Transverse colon (tissue), 4 donors: ENCODE data around the gene ZSWIM4. TPM values are rescaled to one million over a fixed set of nuclear protein-coding genes. Genes with fewer than 3 reads are reported as not detected.

Experiments
- DNase-seq: peaks from one replicate; pipeline ENCODE4 v3.0.0-alpha.2; 2019
- H3K27ac ChIP-seq, 4 donors: fragments of 200-600 bp; sonication (generic); 2 replicates each; pipeline ENCODE4 v1.5.1; 2016 to 2018; ENCODE audit warnings: inconsistent platforms in 4 of 4
- H3K27me3 ChIP-seq: fragments of 200-600 bp; sonication (generic); 2 replicates; pipeline ENCODE4 v1.5.1; 2017; ENCODE audit warnings: inconsistent platforms
- H3K36me3 ChIP-seq, 4 donors: fragments of 200-600 bp; sonication (generic); 2 replicates each; pipeline ENCODE4 v1.5.1; 2017 to 2019; ENCODE audit warnings: inconsistent platforms in 4 of 4
- H3K4me1 ChIP-seq, 4 donors: fragments of 200-600 bp; sonication (generic); 2 replicates each; pipeline ENCODE4 v1.5.1; 2017 to 2020; ENCODE audit warnings: inconsistent platforms in 4 of 4
- H3K4me3 ChIP-seq, 4 donors: fragments of 200-600 bp; sonication (generic); 1 replicate in 1 of 4; 2 replicates in 3 of 4; pipeline versions ENCODE4 v1.5.1 to v1.6.1; 2017 to 2019; ENCODE audit warnings: inconsistent platforms in 4 of 4
- H3K9me3 ChIP-seq, 2 donors: fragments of 200-600 bp; sonication (generic); 2 replicates each; pipeline ENCODE4 v1.5.1; 2017 to 2019; ENCODE audit warnings: inconsistent platforms in 2 of 2
- CTCF ChIP-seq, 5 experiments: fragments of 200-600 bp in 3 of 5; fragments of 450-650 bp in 2 of 5; sonication (generic) in 3 of 5; IDR thresholded peaks; 1 replicate in 2 of 5; 2 replicates in 3 of 5; pipeline ENCODE4 v1.5.1; 2016 to 2017; ENCODE audit warnings: antibody characterized with exemption in 5 of 5, inconsistent platforms in 3 of 5, mild to moderate bottlenecking in 2 of 5, moderate library complexity in 1 of 5
- EP300 ChIP-seq: sonication (generic); formaldehyde crosslinking; IDR thresholded peaks from one replicate; pipeline ENCODE4 v1.6.1; 2017; ENCODE audit warnings: antibody characterized with exemption, low read depth
- POLR2A ChIP-seq: fragments of 450-650 bp; IDR thresholded peaks from one replicate; pipeline ENCODE4 v1.6.1; 2016; ENCODE audit warnings: antibody characterized with exemption, mild to moderate bottlenecking, moderate library complexity
- POLR2AphosphoS5 ChIP-seq, 3 donors: sonication (generic); formaldehyde crosslinking; IDR thresholded peaks; one replicate each; pipeline ENCODE4 v1.6.1; 2016; ENCODE audit warnings: antibody characterized with exemption in 3 of 3
- WGBS, 2 donors: methylation state at CpG; one replicate each; pipeline ENCODE4 v1.1.5; 2018; ENCODE audit warnings: low coverage in 1 of 2; 5-methylcytosine and 5-hydroxymethylcytosine counted together
- in situ Hi-C, 4 donors: fragments of 200-750 bp; cut with MboI; loops; one replicate each; pipeline versions ENCODE4 v1.15.0 to v1.15.1; 2017; ENCODE audit warnings: low sequenced_read_pairs in 3 of 4, low pct_ligation_motif_present in 1 of 4, low pct_unique_long_range_greater_than_20kb in 1 of 4
- intact Hi-C: fragments of 100-400 bp; cut with DNase I; formaldehyde crosslinking; loops from one replicate; pipeline ENCODE4 v1.15.1; 2023; ENCODE audit warnings: low total_unique reads
- total RNA-seq, 4 donors: library from RNA; depleted of rRNA; stranded (reverse); fragments of >200 nt; gene quantifications; one replicate each; pipeline ENCODE4 v1.1.0, GENCODE V29; 2016

The ZSWIM4 gene
- total RNA-seq, 4 donors from 2014 or later = 2.3 to 5.1 (median 2.9) TPM

- Histone ChIP-seq H3K36me3 (no peaks in the 10 kb centered on the region), H3K4me1 (no peaks in the 10 kb centered on the region), H3K27ac (no peak overlapping the region), H3K4me3 (no peak overlapping the region), H3K9me3 (no peaks in the 10 kb centered on the region), H3K27me3 (no peaks in the 10 kb centered on the region)
- intact Hi-C loops = no loop called here
- DNase-seq = no peak
- no peak for TF ChIP-seq POLR2A
- TF ChIP-seq CTCF (IDR thresholded peaks at IDR 0.05) = no peak
- no peak for TF ChIP-seq EP300
- no peak for TF ChIP-seq POLR2AphosphoS5 (IDR thresholded peaks at IDR 0.05)
- in situ Hi-C loops = no loop called here
Measured at GRCh38 chr19:13824703-13825102, 29.5 kb downstream of the ZSWIM4 start.

GRCh38 chr19:13825489-13826441 is 30.5 kb downstream of the ZSWIM4 start:
- H3K27me3 ChIP-seq = no peaks in the 10 kb centered on the region
- H3K4me1 ChIP-seq = no peaks in the 10 kb centered on the region
- no peak overlapping the region for H3K4me3 ChIP-seq
- WGBS, 2 donors = 87 to 100% methylated on average over 1 to 28 of the region's 30 CpGs
- DNase-seq = no peak
- H3K9me3 ChIP-seq = no peaks in the 10 kb centered on the region
- no peaks in the 10 kb centered on the region for H3K36me3 ChIP-seq
- no peak overlapping the region for H3K27ac ChIP-seq
- TF ChIP-seq CTCF (IDR thresholded peaks at IDR 0.05) = no peak
- no peak for TF ChIP-seq POLR2AphosphoS5 (IDR thresholded peaks at IDR 0.05)
- no peak for TF ChIP-seq POLR2A
- no peak for TF ChIP-seq EP300
- in situ Hi-C loops = no loop called here
- intact Hi-C loops = loop anchor here (1.0 kb wide), 1 partner anchor 9 kb away; no protein-coding TSS in a partner anchor

- WGBS, 2 donors = 90 to 93% methylated on average over 3 to 9 of the region's 9 CpGs
- no peaks in the 10 kb centered on the region for H3K27me3 ChIP-seq
- intact Hi-C loops (loop anchor here (1.0 kb wide), 1 partner anchor 10 kb away; no protein-coding TSS in a partner anchor), in situ Hi-C loops (no loop called here)
- H3K36me3 ChIP-seq = no peaks in the 10 kb centered on the region
- H3K9me3 ChIP-seq = no peaks in the 10 kb centered on the region
- no peak overlapping the region for H3K27ac ChIP-seq
- no peaks in the 10 kb centered on the region for H3K4me1 ChIP-seq
- TF ChIP-seq CTCF (IDR thresholded peaks at IDR 0.05) (no peak), EP300 (no peak)
- DNase-seq = no peak
- H3K4me3 ChIP-seq = no peak overlapping the region
Measured at GRCh38 chr19:13826652-13827235, 31.5 kb downstream of the ZSWIM4 start.

- TF ChIP-seq EP300 (no peak), POLR2AphosphoS5 (IDR thresholded peaks at IDR 0.05) (no peak), CTCF (IDR thresholded peaks at IDR 0.05) (no peak), POLR2A (no peak)
- in situ Hi-C loops (no loop called here), intact Hi-C loops (no loop called here)
- WGBS, 2 donors = 71 to 90% methylated on average over 4 of the region's 4 CpGs
- DNase-seq = no peak
- Histone ChIP-seq H3K27me3 (no peaks in the 10 kb centered on the region), H3K9me3 (no peaks in the 10 kb centered on the region), H3K36me3 (no peaks in the 10 kb centered on the region), H3K4me3 (no peak overlapping the region), H3K4me1 (no peaks in the 10 kb centered on the region), H3K27ac (no peak overlapping the region)
Measured at GRCh38 chr19:13827656-13828055, 32.4 kb downstream of the ZSWIM4 start.
